Kidney epithelial cell (primary cell): Measurements from ENCODE around the gene ACBD3. TPM values are rescaled to one million over a fixed set of nuclear protein-coding genes. Genes with fewer than 3 reads are reported as not detected.

Experiments used
- DNase-seq: peaks from one replicate; pipeline ENCODE4 v3.0.0-alpha.2; 2010; ENCODE audit warnings: low read depth
- H3K27me3 ChIP-seq: 2 replicates; pipeline ENCODE4 v1.6.0; 2011; ENCODE audit warnings: low read length; ENCODE audit not compliant: control insufficient read depth, insufficient read depth
- H3K36me3 ChIP-seq: 2 replicates; pipeline ENCODE4 v1.5.1; 2011; ENCODE audit warnings: low read length; ENCODE audit not compliant: control insufficient read depth, insufficient read depth
- H3K4me3 ChIP-seq: 2 replicates; pipeline ENCODE4 v1.5.1; 2011; ENCODE audit warnings: low read depth, mild to moderate bottlenecking, control low read depth, low read length
- total RNA-seq: library from RNA; depleted of rRNA; stranded (reverse); fragments of >200 nt; gene quantifications from 2 replicates; pipeline ENCODE4 v1.2.3, GENCODE V29; 2015
- TF ChIP-seq, protein P1 (sequence below): IDR thresholded peaks from 2 replicates; pipeline ENCODE4 v1.5.1; 2011; ENCODE audit warnings: mild to moderate bottlenecking, moderate library complexity, low read length, control low read depth, inconsistent platforms; ENCODE audit not compliant: insufficient read depth, poor library complexity, severe bottlenecking

Gene ACBD3
- total RNA-seq, 1 donor from 2014 or later, result 46.3 TPM

DNA sequence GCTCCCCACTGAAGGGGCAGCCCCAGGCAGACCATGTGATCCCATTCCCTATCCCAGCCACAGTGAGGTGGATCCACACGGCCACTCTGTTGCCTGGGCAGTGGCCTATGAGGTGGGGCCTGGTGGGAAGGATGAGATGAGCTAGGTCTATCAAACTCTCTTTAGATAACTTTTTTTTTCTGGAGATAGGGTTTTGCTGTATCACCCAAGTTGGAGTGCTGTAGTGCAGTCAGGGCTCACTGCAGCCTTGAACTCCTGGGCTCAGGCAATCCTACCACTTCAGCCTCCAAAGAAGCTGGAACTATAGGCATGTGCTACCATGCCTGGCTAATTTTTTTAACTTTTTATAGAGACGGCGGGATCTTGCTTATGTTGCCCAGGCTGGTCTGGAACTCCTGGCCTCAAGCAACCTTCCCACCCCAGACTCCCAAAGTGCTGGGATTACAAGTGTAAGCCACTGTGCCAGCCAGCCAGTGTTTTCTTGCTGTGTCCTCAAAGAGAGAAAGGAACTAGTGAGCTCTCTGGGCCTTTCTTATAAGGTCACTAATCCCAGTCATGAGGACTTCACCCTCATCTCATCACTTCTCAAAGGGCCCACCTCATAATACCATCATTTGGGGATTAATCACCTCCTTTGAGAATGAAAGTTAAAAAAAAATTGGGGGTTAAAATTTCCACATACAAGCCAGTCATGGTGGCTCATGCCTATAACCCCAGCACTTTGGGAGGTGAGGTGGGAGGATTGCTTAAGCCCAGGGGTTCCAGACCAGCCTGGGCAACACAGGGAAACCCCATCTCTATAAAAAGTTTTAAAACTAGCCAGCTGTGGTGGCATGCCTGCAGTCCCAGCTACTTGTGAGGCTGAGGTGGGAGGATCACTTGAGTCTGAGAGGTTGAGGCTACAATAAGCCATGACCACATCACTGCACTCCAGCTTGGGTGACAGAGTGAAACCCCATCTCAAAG is 87.4 kb downstream of the ACBD3 start:
- no peak for DNase-seq
- Histone ChIP-seq H3K4me3 (no peak overlapping the region), H3K27me3 (no peaks in the 10 kb centered on the region), H3K36me3 (no peaks in the 10 kb centered on the region)
- TF ChIP-seq, protein P1, sequence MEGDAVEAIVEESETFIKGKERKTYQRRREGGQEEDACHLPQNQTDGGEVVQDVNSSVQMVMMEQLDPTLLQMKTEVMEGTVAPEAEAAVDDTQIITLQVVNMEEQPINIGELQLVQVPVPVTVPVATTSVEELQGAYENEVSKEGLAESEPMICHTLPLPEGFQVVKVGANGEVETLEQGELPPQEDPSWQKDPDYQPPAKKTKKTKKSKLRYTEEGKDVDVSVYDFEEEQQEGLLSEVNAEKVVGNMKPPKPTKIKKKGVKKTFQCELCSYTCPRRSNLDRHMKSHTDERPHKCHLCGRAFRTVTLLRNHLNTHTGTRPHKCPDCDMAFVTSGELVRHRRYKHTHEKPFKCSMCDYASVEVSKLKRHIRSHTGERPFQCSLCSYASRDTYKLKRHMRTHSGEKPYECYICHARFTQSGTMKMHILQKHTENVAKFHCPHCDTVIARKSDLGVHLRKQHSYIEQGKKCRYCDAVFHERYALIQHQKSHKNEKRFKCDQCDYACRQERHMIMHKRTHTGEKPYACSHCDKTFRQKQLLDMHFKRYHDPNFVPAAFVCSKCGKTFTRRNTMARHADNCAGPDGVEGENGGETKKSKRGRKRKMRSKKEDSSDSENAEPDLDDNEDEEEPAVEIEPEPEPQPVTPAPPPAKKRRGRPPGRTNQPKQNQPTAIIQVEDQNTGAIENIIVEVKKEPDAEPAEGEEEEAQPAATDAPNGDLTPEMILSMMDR, result no peak

DNA sequence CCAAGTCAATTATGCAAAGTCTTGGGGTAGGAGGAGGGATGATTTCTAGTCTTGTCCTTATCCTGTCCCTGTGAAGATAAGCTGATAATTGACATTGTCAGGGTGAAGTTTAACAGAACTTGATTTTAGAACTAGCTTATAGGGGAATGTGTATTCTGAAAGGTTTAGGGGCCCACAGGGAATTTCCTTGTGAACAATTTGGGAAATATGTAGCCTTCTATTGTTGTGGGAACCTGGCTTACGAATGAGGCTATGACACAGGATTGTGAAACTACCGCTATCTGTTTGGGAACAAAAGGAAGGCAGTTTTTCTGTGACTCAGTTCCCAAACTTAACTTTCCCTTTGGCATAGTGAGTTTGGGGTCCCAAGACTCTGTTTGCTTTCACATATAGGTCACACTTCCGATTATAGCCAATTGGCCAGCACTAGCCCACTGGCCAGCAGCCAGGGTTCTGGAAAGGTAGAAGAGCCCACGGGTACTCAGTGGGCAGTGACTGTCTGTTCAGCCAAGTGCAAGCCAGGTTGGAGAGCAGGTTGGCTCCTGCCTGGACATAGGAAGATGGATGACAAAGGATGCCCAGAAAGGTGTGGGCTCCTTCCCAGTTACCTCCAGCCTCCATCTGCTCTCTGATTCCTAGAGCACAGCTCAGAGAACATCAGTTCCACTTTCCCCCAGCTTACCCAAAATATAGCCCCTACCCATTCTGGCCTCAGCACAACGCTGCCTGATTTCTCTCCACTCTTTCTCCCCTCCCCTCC is 88.5 kb downstream of the ACBD3 start:
- H3K36me3 ChIP-seq, result no peaks in the 10 kb centered on the region
- no peak for DNase-seq
- H3K27me3 ChIP-seq, result no peaks in the 10 kb centered on the region
- TF ChIP-seq, protein P1, result no peak
- no peak overlapping the region for H3K4me3 ChIP-seq

DNA sequence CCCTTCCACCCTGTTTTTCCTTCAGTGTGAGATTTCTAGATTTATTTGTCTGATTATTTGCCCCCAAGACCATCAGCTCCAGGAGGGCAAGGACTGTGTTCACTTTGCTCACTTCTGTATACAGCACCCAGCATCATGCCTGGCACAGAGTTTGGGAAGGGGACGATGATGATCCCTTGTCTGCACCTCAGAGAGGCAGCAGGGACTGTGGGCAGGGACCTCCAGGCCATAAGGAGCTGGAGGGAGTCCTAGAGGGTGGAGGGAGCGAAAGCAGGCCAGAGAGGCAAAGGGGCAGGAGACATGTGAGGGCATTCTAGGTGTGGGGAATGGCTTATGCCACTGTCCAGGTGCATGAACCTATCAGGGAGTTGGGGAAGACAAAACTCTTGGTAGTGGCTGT is 91.3 kb downstream of the ACBD3 start:
- H3K4me3 ChIP-seq, result no peak overlapping the region
- DNase-seq, result no peak
- no peaks in the 10 kb centered on the region for H3K36me3 ChIP-seq
- H3K27me3 ChIP-seq, result no peaks in the 10 kb centered on the region
- TF ChIP-seq, protein P1, result no peak

Other genes with a start within 250 kb of the ACBD3 start
- not detected in 2 replicates for gene LEFTY2, start 245.5 kb downstream of the ACBD3 start, total RNA-seq
- gene SDE2, start 187.4 kb downstream of the ACBD3 start, total RNA-seq, result 23.2 and 26.5 TPM in 2 replicates
- 353 and 462 TPM in 2 replicates for gene H3-3A, start 124.0 kb downstream of the ACBD3 start, total RNA-seq
- gene MIXL1, start 36.9 kb upstream of the ACBD3 start, total RNA-seq, result 0.41 and 0.67 TPM in 2 replicates
- 3.8 and 4.6 TPM in 2 replicates for gene LIN9, start 122.4 kb upstream of the ACBD3 start, total RNA-seq
- gene PARP1, start 221.4 kb upstream of the ACBD3 start, total RNA-seq, result 91.1 and 117 TPM in 2 replicates